Islet of Langerhans (tissue), 1 donor: Measurements from ENCODE around the gene ATP5F1C.
"Not testable (repeated sequence)": the region's sequence is repeated elsewhere in the genome, so short reads cannot be mapped to it uniquely, and the experiment has no call there.

ENCODE experiments used
- FAIRE-seq: peaks from one replicate; lab custom pipeline; 2011; peaks lifted over from hg19 to GRCh38; lab: Jason Lieb, UNC

The ATP5F1C gene

DNA sequence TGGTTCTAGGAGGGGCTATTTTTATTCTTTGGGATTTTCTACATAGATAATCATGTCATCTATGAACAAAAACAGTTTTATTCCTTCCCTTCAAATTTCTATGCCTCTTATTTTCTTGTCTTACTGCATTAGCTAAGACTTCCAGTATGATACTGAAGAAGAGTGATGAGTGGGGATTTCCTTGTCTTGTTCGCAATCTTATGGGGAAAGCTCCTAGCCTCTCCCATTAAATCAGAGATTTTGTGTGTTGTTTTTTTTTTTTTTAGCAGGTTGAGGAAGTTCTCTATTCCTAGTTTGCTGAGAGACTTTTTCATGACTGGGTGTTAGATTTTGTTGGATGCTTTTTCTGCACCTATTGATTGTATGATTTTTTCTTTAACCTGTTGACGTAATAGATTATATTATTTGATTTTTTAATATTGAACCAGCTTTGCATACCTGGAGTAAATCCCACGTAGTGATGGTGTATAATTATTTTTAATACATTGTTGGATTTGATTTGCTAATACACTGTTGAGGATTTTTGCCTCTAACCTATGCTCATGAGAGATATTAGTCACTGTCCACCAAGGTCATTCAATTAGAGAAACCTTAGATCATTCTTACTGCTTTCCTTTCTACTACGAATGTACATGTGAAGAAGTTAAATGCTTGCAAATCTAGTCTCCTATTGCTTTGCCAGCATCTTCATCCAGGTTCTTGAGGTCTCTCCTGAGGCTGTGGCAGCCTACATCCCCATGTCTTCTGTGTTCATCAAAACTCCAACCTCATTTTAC is 6.5 kb downstream of the ATP5F1C start:
- peak; percentile 5 for FAIRE-seq

DNA sequence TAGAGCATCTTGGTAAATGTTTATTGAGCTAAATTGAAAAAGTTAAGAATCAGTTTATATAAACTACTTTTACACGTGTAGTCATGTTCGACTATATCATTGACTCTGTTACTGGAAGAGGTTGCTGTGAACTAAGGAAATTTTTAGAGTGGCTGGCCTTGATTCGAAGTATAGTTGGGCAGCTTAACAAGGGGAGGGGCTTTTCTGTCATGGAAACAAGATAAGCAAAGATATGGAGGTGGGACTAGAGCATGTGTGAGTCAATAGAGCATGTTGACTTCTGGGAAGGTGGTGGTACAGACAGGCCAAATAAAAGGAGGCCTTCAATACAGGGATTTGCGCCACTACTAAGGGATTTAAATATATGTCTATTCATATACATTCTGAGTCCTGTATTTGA is 7.6 kb downstream of the ATP5F1C start:
- FAIRE-seq = peak; percentile 13

DNA sequence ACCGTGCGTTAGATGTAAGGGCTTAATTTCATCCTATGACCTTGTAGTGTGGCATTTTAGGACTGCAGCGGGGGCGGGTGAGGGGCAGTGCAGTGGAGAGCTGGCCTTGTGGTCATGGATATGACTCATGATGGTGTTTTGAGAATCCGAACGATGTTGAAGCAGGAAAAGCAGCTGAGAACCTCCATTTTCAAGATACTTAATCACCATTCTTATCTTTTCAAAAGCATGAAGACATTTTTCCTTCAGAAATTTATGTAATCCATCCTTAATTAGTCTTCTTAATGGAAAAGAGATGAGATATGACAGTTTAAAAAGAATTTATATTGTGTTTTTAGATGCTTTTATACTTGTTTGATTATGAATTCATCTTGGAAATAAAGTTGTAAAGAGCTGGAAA is 9.6 kb downstream of the ATP5F1C start:
- no peak for FAIRE-seq

DNA sequence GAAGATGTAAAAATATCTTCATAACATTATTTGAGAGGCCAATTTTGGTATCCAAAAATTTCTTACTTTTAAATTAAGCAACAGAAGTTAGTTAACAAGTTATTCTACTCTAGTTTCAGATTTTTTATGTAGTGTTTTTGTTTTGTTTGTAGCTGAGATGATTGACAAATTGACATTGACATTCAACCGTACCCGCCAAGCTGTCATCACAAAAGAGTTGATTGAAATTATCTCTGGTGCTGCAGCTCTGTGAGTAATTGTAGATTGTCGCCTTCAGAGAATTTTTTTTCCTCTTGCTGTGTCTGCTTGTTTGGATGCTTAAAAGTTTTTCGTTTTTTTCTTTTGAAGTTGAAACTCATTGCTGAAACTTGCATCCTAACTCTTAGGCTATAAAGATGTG is 14.6 kb downstream of the ATP5F1C start:
- FAIRE-seq = no peak

DNA sequence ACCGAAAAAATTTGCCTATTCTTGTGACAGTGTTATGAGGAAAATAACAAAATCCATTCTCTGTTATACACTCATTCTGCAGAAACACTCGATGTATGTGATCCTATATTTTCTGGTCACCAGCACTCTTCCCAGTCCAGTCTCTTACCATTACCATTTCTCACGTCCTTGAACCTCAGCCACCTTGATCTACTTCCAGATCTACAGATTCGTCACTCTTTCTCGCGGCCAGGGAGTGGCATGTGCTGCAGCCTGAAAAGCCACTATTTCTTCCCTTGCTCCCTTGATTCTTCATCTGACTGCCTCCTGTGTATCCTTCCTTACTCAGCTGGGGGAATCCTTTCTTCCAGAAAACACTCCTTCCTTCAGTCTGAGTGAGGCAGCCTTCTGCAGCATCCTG is 16.2 kb downstream of the ATP5F1C start:
- FAIRE-seq = no peak

DNA sequence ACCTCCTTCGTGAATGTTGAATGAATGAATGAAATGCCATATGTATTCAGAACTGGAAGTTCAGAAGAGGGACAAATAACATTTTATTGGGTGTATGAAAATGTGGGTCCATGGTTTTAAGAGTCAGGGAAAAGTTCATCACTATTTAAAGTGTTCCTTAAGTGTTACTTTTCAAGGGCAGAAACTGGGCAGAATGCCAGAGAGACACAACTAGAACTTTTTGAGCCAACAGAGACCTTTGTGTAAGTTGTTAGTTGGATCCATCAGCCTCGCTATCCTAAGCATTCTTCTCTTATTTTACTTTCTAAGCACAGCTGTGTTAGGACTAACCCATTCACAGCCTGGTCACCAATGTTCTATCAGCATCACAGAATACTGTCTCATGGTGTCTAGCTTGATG is 16.8 kb downstream of the ATP5F1C start:
- FAIRE-seq = no peak

DNA sequence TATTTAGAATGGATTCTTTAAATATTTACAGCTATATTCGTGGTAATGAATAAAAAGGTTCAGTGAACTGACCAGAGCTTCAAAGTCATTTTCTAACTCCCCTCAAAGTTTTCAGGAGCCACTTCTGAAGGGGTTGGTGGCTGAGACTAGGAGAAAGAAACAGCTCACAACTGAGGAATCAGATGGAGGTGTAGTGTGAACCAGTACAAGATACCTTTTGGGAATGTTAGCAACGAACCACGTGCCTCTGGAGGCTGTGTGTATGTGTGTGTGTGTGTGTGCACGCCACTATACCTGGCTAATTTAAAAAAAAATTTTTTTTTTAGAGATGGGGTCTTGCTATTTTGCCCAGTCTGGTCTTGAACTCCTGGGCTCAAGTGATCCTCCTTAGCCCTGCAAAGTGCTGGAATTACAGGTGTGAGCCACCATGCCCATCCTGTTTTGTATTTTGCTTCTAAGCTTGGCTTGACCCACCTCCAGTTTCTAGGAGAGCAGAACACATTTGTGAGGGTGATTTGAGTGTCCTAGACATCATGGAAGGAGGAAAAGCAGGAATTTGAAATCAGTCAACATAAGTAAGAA is 20.8 kb downstream of the ATP5F1C start:
- FAIRE-seq = no peak

DNA sequence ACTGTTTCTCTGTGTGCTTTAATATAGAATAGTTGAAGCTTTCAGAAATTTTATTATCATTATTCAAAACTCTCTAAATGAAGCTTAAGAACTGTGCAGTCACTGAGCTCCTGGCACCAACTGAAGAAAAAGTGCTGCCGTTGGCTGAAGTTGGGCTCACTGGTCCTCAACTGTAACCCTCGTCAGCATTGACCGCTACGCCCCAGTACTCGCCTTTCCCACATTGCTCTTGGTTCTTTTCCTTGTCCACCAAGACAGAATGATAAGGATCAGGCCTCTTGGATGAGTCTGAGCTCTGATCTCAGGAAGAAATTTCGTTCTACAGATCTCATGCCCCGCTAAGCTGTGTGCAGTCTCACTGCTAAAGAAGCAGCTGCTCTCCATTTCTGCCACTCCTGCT is 22.5 kb downstream of the ATP5F1C start:
- FAIRE-seq = no peak

DNA sequence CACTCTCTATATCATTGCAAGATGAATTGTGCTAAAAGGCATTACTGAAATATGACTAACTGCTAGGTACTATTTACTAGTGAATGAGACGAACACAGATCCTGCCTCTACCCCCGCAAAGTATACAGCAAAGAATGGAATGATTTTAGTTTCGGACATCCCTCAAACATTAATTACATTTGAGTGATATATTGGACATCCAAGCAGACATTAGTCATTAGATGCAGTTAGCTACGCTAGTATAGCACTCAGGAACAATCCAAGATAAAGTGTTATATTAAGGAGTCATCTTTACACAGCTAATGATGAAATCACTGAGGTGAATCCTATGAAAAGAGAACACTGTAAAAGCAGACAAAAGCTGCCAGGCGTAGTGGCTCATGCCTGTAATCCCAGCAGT is 23.0 kb downstream of the ATP5F1C start:
- no peak for FAIRE-seq

DNA sequence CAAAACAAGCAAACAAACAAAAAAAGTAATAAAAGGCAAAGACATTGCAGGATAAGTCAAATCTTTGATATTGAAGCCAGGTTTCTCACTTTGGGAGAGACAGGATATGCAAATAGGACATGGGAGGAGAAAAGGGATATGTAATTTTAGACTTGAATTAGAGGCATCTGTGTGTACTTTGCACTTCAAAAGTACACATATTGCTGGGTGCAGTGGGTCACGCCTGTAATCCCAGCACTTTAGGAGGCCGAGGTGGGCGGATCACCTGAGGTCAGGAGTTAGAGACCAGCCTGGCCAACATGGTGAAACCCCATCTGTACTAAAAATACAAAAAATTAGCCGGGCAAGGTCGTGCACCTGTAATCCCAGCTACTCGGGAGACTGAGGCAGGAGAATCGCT is 23.8 kb downstream of the ATP5F1C start:
- not testable (repeated sequence) for FAIRE-seq

DNA sequence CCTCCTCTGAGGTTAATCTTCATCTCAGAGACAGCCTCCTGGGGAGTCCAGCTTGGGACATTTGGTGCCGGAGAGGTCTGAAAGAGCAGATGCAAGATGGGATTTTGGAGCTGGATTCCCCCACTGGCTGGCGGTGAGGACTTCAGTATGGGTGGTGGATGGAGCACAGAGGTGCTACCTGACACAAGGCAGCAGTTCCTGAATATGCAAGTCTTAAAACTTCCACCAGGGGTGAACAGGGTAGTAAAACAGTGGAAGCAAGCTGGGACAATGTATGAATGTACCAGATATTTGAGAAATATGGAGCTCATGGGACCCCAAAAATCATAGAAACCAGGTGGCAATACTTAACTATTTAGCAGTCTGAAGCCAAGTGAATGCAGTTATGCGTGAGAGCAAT is 25.5 kb downstream of the ATP5F1C start:
- no peak for FAIRE-seq

DNA sequence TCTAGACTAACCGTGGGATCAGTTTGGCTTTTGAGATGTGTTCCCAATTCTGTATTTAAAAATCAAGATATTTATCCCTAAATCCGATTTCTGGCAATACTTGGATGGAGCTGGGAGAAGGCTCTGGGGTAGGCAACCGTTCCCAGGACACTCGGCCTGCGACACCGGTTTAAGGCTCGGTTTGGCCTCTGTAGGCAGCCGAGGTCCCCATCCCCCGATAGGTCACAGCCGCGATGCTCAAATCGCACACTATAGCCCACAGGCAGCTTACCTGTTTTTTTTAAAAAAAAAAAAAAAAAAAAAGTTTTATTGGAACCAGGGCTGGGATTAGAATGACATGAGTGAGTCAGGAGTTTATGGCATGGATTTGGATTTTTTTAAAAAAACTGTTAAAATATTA is 29.6 kb downstream of the ATP5F1C start:
- no peak for FAIRE-seq

DNA sequence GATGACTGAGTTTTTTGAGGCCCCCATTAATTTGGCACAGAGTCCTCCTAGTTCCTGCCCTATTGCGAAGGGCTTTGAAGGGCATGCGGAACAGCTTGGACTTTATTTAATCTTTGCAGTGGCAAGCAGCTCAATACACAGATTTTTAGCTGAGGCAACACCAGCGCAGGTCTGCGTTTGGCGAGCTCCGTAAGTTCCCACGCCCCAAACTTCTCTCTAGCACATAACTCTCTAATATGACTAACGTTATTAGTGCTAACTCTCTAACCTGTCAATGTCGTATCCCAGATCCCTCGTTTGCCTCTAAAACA is 30.0 kb downstream of the ATP5F1C start:
- no peak for FAIRE-seq

DNA sequence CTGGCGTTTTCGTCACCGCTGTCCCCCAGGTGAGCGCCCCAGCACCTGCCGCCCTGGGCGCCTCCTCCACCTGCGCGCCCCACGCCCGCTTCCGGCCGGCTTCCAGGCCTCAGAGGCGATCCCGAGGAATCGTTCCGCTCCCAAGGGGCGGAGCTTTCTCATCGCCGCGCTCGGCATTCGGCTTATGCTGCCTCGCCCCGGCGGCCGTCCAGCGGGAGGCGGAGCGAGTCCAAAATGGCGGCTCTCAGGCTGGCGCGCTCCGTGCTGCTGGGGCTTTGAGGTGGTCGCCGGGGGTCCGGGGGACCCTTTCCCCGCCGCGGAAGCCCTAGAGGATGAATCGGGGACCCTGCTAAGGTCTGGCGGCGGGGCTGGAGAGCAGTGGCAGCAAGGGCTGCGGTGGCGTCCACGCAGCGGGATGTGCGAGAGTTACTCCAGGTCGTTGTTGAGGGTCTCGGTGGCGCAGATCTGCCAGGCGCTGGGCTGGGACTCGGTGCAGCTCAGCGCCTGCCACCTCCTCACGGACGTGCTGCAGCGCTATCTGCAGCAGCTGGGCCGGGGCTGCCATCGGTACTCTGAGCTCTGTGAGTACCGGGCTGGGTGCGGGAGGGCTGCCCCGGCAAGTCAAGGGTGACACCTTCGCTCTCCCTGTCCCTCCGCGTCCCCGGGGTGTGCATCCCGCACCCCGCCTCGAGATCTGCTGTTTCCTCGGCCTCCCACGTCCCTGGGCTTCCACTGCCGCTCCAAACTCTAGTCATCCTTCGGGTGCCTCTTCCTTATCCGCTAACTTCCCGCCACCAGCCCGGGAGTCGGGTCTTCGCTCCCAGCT is 30.5 kb downstream of the ATP5F1C start, which contains the start of gene TAF3:
TSS of gene TAF3 (plus strand) at position 211 of the 826 bp plus-strand sequence. CDS start at position 416, 205 bp downstream.
- FAIRE-seq = no peak

DNA sequence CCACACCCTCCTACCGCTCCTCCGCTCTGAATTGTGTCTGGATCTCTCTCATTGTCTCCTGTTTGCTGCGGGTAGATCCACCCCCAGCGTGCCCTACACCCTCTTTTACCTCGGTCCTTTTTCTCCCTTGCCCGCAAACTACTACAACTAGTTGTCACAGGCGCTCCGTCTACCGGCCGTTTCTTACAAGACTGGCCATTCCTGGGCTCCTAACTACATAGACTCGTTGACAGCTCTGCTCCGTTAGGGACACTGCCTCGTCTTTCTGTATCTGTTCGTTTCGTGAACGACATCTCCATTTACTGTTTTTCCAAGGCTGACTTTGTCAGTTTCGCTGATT is 31.1 kb downstream of the ATP5F1C start:
- FAIRE-seq = no peak

DNA sequence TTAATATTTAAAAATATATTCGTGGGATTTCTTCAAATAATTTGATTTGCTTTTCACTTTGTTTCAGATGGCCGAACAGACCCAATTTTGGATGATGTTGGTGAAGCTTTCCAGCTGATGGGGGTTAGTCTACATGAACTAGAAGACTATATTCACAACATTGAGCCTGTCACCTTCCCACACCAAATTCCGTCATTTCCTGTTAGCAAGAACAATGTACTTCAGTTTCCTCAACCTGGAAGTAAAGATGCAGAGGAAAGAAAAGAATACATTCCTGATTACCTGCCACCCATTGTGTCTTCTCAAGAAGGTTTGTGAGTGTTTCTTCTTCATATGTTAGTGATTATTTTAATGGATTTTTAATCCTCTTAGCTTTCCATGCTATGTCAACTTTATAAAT is 36.3 kb downstream of the ATP5F1C start:
- no peak for FAIRE-seq

DNA sequence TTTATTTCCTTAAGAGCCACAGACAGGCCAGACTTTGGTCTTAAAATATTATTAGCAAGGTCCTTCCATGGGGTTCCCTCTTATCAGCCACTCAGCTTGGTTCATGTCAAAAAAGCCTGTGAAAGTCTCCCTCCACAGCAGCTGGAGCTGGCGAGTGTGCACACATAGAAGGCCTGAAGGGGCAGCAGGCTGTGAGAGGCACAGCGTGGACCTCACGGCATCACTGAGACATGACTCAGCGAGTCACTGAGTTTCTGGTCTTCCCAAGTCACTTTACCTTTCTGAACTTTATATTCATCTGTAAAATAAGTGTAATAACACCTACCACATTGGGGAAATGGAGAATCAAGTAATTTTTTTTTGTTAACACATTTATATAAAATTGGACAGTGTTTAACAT is 39.0 kb downstream of the ATP5F1C start:
- no peak for FAIRE-seq

DNA sequence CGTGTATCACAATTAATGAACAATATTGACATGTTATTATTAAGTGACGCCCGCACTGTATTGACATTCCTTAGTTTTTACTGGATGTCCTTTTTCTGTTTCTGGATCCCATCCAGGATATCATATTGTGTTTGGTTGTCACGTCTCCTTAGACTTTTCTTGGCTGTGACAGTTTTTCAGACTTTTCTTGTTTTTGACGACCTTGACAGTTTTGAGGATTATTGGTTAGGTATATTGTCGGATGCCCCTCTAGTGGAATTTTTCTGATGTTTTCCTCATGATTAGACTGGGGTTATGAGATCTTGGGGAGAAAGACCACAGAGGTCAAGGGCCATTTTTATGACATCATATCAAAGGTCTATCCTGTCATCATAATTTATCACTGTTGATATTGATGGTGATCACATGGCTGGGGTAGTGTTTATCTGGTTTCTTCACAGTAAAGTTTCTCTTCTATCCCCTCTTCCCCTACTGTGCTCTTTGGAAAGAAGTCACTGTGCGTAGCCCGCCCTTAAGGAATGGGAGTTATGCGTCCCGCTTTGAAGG is 41.4 kb downstream of the ATP5F1C start:
- FAIRE-seq = no peak

DNA sequence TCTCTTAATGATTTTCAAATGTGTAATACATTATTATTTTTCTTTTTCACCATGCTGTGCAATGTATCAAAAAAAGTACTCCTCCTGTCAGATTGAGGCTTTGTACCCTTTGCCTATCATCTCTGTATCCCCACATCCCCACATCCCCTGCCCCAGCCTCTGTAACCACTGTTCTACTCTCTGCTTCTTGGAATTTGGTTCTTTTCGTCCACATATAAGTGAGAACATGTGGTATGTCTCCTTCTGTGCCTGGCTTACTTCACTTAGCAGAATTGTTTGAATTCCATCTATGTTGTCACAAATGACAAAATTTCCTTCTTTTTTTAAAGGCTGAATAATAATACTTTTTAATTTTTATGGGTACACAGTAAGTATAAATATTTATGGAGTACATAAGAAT is 44.1 kb downstream of the ATP5F1C start:
- FAIRE-seq = no peak

DNA sequence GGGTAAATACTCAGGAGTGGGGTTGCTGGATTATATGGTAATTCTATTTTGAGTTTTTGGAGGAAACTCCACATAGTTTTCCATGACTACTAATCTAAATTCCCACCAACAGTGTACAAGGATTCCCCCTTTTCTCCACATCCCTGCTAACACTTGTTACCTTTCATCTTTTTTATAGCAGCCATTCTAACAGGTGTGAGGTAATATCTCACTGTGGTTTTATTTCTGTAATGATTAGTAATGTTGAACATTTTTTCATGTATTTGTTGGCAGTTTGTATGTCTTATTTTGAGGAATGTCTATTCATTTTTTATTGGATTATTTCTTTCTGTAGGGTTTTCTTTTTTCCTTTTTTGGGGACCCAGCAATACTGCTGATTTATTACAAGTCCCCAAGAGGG is 45.2 kb downstream of the ATP5F1C start:
- FAIRE-seq = no peak

DNA sequence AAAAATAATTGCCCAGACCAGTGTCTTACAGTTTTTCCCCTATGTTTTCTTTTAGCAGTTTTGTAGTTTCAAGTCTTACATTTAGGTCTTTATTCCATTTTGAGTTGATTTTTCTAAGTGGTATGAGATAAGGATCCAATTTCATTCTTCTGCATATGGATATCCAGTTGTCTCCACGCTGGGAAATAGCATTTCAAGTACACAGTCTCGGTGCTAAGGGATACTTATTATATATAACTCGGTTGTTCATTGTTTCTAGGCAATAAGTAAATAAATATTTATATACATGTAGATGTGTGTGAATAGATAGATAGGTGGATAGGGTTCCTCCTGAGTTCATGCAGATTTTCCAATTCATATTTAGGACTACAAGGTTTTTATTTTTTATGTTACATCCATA is 46.3 kb downstream of the ATP5F1C start:
- no peak for FAIRE-seq

DNA sequence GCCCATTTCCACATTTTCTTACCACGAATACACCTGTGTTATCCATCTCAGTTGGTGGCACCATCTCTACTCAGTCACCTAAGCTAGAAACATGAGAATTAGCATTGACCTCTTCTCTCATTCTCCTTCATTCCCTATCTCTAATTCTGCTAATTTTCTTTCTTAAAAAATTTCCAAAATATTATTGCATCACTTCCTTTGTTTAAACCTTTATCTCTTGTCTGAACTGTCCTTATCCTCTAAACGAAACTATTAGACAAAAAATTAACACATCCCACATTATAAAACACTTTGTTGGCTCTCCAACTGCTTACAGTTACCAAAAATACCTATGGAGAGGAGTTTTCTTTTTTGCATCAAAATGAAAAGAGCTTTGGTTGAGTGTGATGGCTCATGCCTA is 48.6 kb downstream of the ATP5F1C start:
- no peak for FAIRE-seq

DNA sequence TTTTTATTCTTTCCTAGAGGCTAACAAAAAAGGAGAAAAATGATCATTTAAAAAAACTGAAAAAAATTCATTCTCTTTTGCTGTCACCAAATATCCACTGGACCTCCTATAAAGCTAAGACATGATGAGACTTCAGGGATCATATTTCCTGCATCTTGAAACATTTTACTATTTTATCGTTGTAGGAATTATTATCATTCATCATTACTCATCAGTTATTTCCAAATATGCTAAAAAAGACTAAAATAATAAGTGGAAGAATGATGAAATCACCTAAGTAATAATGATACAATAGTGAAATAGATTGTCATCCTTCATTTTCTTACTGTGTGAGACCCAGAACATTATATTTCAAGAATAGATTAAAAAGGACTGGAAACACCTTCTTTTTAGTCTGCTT is 58.6 kb downstream of the ATP5F1C start:
- peak; percentile 78 for FAIRE-seq
